ENCODE data around the gene FAM193A.

- no peak for TF ChIP-seq CTCF (IDR thresholded peaks at IDR 0.05 in 4 of 5, conservative IDR thresholded peaks at IDR 0.05 in 1 of 5)
- no peak for TF ChIP-seq POLR2A (IDR thresholded peaks at IDR 0.05)
Measured at GRCh38 chr4:2662598-2662997, 126.2 kb downstream of the FAM193A start.

Measured in gastrocnemius medialis (tissue), 4 donors.